Effector memory CD8-positive, alpha-beta T cell (primary cell): ENCODE results near the gene RSBN1L.

Experiments used
- ATAC-seq: fragments of 150-1000 bp; cut with Tn5 transposase; replicated peaks from 2 replicates; pipeline ENCODE4 v1.10.0; 2021; ENCODE audit warnings: mild to moderate bottlenecking, moderate library complexity
- DNase-seq, 3 experiments: peaks; one replicate each; pipeline ENCODE4 v3.0.0; 2021
- H3K27ac Mint-ChIP-seq, 2 donors: one replicate each; pipeline ENCODE4 v1.8.0; 2022; ENCODE audit warnings: mild to moderate bottlenecking in 2 of 2, mixed read lengths in 2 of 2, moderate library complexity in 2 of 2
- H3K27me3 Mint-ChIP-seq, 2 donors: one replicate each; pipeline ENCODE4 v1.8.0; 2022; ENCODE audit warnings: mixed read lengths in 2 of 2
- H3K36me3 Mint-ChIP-seq: one replicate; pipeline ENCODE4 v1.8.0; 2022; ENCODE audit warnings: mild to moderate bottlenecking, moderate library complexity, mixed read lengths; ENCODE audit not compliant: insufficient read depth
- H3K4me1 Mint-ChIP-seq, 2 donors: one replicate each; pipeline ENCODE4 v1.8.0; 2022; ENCODE audit warnings: low read depth in 2 of 2, mixed read lengths in 2 of 2
- H3K4me3 Mint-ChIP-seq, 2 donors: one replicate each; pipeline ENCODE4 v1.8.0; 2022; ENCODE audit warnings: mild to moderate bottlenecking in 2 of 2, mixed read lengths in 2 of 2, moderate library complexity in 2 of 2
- H3K9me3 Mint-ChIP-seq, 2 donors: one replicate each; pipeline ENCODE4 v1.8.0; 2022; ENCODE audit warnings: mixed read lengths in 2 of 2

RSBN1L gene

DNA sequence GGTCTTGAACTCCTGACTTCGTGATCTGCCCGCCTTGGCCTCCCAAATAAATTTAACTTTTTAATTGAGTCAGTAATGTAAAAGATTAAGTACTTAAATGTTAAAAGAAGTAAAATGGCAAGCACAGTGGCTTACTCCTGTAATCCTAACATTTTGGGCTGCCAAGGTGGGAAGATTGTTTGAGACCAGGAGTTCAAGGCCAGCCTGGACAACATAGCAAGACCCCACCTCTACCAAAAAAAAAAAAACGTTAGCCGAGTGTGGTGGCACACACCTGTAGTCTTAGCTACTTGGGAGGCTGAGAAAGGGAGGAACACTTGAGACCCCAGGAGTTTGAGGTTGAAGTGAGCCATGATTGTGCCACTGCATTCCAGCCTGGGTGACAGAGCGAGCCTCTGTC, 128.4 kb downstream of the RSBN1L start:
- Mint-ChIP-seq H3K4me3 (no peak overlapping the region), H3K27ac (no peak overlapping the region), H3K4me1 (peaks cover 27 to 45% of the 10 kb centered on the region in 2 donors), H3K27me3 (no peaks in the 10 kb centered on the region), H3K36me3 (peaks cover 5% of the 10 kb centered on the region), H3K9me3 (peaks cover 9 to 27% of the 10 kb centered on the region in 2 donors)
- DNase-seq = no peak
- no peak for ATAC-seq

- no peak overlapping the region for H3K27ac Mint-ChIP-seq
- peaks cover 7 to 22% of the 10 kb centered on the region in 2 donors for H3K9me3 Mint-ChIP-seq
- H3K27me3 Mint-ChIP-seq = no peaks in the 10 kb centered on the region
- peaks cover 24 to 42% of the 10 kb centered on the region in 2 donors for H3K4me1 Mint-ChIP-seq
- H3K36me3 Mint-ChIP-seq = peaks cover 3% of the 10 kb centered on the region
- ATAC-seq = no peak
- DNase-seq = no peak
- no peak overlapping the region for H3K4me3 Mint-ChIP-seq
These were observed 128.9 kb downstream of the RSBN1L start for GRCh38 chr7:77825131-77825530.

GRCh38 chr7:77826300-77826699, 130.0 kb downstream of the RSBN1L start:
- no peak for ATAC-seq
- H3K27me3 Mint-ChIP-seq = no peaks in the 10 kb centered on the region
- H3K36me3 Mint-ChIP-seq = no peaks in the 10 kb centered on the region
- H3K4me3 Mint-ChIP-seq = no peak overlapping the region
- peaks cover 30 to 45% of the 10 kb centered on the region in 2 donors for H3K4me1 Mint-ChIP-seq
- no peak overlapping the region for H3K27ac Mint-ChIP-seq
- DNase-seq = no peak
- H3K9me3 Mint-ChIP-seq = peaks cover 3 to 10% of the 10 kb centered on the region in 2 donors

DNA sequence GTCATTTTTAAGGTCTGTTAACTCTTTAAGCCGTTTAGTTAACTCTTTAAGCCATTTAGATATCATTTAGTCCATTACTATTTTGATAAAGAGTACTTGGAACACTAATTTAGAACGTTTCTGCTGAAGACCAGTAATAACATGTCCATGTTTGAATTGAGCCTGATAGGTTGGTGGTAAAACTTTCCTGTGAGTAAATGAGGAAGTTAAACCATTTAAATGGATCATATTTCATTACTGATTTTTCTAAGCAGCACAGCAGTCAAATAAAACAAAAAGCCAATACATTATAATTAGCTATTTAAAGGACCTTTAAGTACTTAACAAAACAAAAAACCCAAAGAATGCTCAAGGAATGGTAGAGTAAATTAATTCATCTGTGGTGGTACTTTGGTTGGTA, 131.7 kb downstream of the RSBN1L start:
- H3K9me3 Mint-ChIP-seq = peaks cover 0 to 3% of the 10 kb centered on the region in 2 donors
- H3K4me3 Mint-ChIP-seq = no peak overlapping the region
- no peaks in the 10 kb centered on the region for H3K27me3 Mint-ChIP-seq
- no peaks in the 10 kb centered on the region for H3K36me3 Mint-ChIP-seq
- no peak overlapping the region for H3K27ac Mint-ChIP-seq
- peaks cover 24 to 47% of the 10 kb centered on the region in 2 donors for H3K4me1 Mint-ChIP-seq
- DNase-seq (no peak), ATAC-seq (no peak)

GRCh38 chr7:77830649-77831355, 134.5 kb downstream of the RSBN1L start:
- H3K27me3 Mint-ChIP-seq = no peaks in the 10 kb centered on the region
- H3K9me3 Mint-ChIP-seq = no peaks in the 10 kb centered on the region
- ATAC-seq (no peak), DNase-seq (no peak)
- H3K4me1 Mint-ChIP-seq = peaks cover 29 to 49% of the 10 kb centered on the region in 2 donors
- H3K36me3 Mint-ChIP-seq = no peaks in the 10 kb centered on the region
- H3K4me3 Mint-ChIP-seq = peak overlapping the region in 1 of 2 donors; percentile 42
- peak overlapping the region in 1 of 2 donors; percentile 46 for H3K27ac Mint-ChIP-seq

DNA sequence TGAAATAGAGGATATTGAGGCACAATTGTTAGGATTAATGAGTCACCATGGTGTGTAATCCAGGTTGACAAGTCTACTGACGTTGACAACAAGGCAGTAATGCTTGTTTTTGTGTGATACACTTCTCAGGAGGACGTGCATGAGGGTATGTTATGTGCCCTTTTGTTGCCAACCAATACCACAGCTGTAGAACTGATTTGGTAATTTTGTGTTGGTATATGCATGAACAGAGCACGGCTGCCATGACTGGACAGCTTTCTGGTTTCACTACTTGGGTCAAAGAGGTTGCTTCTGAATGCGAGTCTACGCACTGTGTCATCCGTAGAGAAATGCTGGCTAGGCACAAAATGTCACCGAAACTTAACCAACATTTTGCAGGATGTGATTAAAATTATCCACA, 135.2 kb downstream of the RSBN1L start:
- Mint-ChIP-seq H3K27ac (peak overlapping the region in 1 of 2 donors; percentile 46), H3K4me3 (peak overlapping the region in 1 of 2 donors; percentile 42), H3K27me3 (no peaks in the 10 kb centered on the region), H3K36me3 (no peaks in the 10 kb centered on the region), H3K9me3 (no peaks in the 10 kb centered on the region), H3K4me1 (peaks cover 29 to 46% of the 10 kb centered on the region in 2 donors)
- ATAC-seq (peak; percentile 40), DNase-seq (no peak)

DNA sequence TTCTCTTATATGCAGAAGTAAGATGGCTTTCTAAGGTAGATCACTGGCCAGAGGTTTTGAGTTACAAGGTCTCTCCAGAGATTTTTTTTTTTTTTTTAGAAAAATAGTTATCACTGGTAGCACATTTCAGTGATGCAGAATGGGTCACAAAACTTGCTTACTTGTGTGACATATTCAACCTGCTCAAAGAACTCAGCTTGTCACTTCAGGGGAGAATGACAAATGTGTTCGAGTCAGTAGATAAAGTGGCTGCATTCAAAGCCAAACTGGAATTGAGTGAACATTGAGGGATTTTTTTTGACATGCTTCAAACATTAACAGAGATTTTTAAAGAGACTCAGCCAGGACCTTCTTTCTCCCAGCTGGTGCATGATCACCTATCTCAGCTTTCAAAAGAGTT, 135.7 kb downstream of the RSBN1L start:
- no peak for DNase-seq
- H3K4me1 Mint-ChIP-seq = peaks cover 25 to 42% of the 10 kb centered on the region in 2 donors
- no peaks in the 10 kb centered on the region for H3K36me3 Mint-ChIP-seq
- no peaks in the 10 kb centered on the region for H3K27me3 Mint-ChIP-seq
- H3K4me3 Mint-ChIP-seq = no peak overlapping the region
- H3K9me3 Mint-ChIP-seq = no peaks in the 10 kb centered on the region
- peak overlapping the region; percentile 25 to 46 for H3K27ac Mint-ChIP-seq
- no peak for ATAC-seq
